NCI-H1930 (cell line): ENCODE data around the gene COX17.

Experiments
- DNase-seq, 2 experiments: peaks; one replicate each; lab custom pipeline; 2025; lab: John Stamatoyannopoulos, UW

Gene COX17

DNA sequence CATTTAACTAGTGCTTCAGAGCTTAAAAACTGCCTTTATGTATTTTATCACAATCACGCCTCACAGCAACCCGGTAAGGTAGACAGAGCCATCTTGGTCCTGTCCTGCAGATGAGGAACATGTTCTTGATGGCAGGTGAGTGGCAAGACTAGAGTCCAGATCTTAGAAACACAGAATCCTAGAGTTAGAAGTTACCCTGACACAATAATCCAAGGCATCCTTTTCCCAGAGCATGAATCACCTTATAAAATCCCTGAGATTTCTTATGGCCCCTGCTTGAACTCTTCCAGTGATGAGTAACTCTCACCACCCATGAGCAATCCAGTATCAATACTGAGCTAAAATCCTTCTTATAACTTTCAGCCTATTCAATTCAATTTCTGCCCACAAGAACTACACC, 33.7 kb downstream of the COX17 start:
- DNase-seq = no peak

GRCh38 chr3:119642746-119643473, 34.3 kb downstream of the COX17 start:
- no peak for DNase-seq

DNA sequence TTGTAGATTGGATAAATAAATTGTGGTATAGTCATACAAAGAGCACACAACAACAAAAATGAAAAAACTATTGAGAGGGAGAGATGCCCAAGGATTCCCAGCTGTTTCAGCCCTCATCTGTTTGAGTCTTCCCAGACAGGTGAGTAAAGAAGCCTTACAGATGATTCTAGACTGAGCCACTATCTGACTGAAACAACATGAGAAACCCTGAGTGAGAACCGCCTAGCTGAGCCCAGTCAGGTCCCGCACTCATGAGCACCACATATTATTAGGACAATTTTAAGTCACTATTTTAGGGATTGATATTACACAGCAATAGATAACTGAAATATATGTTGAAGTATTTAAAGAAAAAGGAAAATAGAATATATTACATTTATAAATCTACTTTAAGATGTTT, 35.8 kb downstream of the COX17 start:
- DNase-seq = no peak

DNA sequence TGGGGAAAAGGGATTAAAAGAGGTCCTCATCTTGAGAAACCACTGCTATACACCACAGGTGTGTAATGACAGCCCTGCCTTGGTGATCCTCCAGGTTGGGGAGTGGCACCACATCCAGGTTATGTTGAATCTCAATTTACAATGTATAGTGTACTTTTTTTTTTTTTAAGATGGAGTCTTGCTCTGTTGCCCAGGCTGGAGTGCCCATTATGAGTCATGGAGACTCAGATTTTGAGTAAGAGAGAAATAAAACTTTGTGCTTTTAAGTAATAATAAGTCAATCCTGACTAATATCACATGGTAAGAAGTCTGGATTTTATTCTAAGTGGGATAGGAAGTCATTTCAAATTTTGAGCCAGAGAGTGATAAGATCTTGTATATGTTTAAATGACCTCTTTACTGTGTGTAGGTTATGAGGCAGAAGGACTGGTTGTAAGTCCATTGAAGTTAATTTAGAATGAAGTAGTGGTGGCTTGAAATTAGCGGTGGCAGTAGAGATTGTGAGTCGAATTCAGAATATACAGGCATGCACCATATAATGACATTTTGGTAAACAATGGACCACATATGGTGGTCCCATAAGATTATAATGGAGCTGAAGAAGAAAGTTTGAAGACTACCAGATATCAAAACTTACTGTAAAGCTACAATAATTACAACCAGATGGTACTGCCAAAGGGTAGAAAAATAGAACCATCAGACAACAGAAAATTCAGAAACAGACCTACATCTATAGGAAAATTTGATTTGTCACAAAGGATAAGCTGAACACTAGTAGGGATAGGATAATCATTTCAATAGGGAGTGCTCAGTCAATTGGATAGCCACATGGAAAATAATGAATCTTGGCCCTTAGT, 37.5 kb downstream of the COX17 start:
- no peak for DNase-seq

GRCh38 chr3:119637679-119638477, 39.3 kb downstream of the COX17 start:
- no peak for DNase-seq

- DNase-seq = no peak
Observed at GRCh38 chr3:119636891-119637611, 40.2 kb downstream of the COX17 start.

- no peak for DNase-seq
Observed at GRCh38 chr3:119636249-119636648, 41.0 kb downstream of the COX17 start.

DNA sequence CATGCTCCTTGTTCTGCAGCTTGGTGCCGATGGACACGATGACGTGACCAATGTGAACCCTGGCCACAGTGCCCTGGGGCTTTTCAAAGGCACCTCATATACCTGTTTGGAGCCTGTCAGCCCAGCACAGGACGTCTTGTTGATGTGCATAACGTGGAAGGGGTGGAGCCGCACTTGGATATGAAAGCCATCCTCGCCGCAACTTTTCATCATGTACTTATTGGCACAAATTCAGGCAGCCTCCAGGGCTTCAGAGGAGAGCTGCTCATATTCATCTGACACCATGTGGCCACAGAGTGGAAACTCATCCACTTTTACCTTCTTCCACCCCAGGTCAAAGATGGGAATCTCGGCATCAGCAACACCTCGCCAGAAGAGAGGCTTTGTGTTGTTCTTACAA, 41.5 kb downstream of the COX17 start:
- DNase-seq = no peak

DNA sequence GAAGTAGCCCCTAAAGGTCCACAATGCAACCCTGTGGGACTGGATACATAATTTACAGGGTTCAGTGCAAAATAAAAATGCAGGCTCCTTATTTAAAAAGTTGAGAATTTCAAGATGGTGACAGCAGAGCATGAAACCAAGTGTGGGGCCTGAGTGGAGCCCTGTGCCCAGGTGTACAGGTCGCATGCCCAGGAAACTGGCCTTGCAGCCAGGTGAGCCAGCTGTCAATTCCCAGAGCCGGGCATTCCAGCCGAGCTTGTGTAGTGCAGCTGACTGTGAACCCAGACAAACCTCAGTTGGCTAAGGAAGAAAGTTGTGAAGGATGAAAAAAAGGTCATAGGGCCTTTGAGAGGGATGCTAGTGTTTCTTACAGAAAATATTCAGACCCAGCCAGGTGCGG, 44.4 kb downstream of the COX17 start:
- no peak for DNase-seq

DNA sequence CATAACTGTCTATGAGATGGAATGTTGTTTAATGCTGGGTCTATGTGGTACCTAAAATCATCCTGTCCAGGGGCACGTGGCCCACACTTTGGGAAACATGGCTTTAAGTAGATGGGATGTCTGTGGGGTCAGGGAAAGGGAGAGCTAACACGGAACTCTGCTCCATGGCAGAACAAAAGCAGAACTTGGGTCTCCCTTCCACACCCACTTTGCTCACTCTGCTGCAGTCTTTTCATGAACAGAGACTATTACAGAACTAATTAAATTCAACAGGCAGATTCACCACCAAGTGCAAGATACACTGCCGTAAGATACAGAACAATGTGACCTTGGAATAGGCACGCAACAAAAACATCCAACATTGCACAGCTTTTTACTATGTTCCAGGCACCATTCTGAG, 45.0 kb downstream of the COX17 start:
- DNase-seq = no peak

GRCh38 chr3:119631516-119631915, 45.7 kb downstream of the COX17 start:
- DNase-seq = no peak

- DNase-seq = no peak
Observed at GRCh38 chr3:119630880-119631329, 46.3 kb downstream of the COX17 start.

DNA sequence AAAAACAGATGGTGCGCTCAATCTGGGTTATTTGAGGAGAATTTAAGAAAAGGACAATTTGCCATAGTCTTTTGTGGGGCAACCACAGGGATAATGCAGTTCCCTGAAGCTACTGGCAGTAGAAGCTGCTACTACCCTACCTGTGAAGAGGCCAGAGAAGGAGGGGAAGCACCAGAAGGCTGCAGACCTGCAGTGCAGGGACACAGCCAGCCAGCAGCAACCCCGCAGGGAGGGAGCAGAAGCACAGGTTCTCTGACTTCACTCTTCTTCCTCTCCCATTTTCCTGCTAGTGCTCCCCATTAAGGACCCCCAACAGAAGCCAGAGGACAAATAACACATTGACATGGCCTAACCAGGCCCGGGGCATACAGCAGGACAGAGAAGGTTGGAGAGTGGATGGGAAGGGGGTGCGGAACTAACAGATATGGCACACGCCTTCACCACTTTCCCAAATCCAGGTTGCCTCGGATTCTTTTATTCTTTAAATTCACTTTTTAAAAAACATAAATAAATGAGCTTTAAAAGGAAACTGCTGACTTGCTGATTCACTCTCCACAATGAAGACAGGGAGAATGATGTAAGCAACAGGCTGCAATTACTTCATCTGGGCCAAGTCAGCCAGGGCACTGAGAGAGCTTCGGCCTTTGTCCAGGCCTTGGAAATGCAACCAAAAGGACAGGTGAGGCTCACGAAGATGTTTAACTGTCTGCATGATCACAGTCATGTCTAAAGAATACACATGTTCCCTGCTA, 46.9 kb downstream of the COX17 start:
- DNase-seq = no peak

- DNase-seq = no peak
Observed at GRCh38 chr3:119628816-119629445, 48.3 kb downstream of the COX17 start.

- no peak for DNase-seq
Observed at GRCh38 chr3:119628390-119628789, 48.8 kb downstream of the COX17 start.

DNA sequence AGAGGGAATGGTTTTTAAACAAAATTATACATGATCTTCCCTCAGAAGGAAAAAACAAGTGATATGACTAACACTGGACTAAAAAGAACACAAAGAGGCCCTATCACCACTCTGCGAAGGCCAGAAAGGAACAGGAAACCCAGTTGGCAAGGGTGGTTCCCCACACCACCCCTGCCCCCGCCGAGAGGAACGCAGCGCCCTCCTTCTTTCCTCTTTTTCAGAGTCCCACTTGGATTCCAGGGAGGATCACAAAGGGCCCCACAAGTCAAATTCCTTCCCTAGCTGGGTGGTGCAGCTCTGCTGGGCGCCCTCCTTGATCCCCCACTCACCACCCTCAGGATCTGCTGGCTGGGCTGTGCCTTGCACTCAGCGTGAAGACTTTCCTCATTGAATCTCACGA, 49.7 kb downstream of the COX17 start:
- no peak for DNase-seq

DNA sequence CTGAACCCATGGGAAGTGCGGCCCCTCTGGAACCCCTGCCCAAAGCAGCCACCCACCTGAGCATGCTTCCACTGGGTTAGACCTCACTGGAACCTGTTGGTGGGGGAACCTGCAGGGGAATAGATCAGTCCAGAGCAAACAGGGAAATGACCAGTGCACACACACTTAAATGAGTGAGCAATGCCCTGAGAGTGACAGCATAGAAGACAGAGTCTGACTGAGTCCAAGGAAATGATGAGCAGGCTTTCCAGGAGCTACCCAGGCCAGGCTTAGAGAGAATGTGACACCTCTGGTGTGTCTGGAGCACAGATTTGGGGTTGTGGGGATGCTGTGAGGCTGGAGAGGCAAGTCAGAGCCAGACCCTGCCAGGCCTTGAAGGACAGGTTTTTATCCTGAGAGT, 51.0 kb downstream of the COX17 start:
- DNase-seq = no peak

DNA sequence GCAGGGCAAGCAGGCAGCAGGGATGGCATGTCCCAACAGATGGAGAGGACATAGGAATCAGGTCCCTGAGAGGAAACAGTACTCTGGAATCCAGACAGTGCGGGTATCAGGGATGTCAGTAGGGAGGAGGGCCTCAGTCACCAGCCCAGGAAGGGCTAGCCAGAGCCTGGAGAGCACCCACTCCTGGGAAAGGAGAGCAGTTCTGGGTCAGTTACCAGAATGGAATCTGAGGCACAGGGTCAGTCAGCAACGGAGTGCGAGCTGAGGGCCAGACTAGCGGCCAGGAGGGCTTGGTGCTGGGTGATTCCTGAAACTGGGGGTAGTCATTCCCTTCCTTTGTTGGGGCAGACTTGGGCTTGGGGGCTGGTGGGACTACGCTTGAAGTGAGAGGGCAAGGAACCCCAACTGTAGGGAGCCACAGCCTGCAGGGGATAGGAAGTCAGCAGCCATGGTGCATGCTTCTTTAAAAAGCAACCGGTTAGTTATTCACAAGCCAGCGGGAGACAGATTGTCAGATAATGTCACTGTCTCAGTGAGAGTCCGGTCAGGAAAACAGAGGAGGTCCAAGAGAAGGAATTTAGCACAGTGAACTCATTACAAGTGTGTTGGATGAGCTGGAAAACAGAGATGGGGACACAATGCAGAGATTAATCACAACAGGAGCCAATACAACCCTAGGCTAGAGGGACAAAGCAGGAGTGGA, 51.6 kb downstream of the COX17 start:
- no peak for DNase-seq

- DNase-seq = no peak
Observed at GRCh38 chr3:119624002-119624720, 53.0 kb downstream of the COX17 start.
